HG03135 (cell line): ENCODE results near the gene CACNA2D4.

Experiments used
- ATAC-seq: cut with Tn5 transposase; IDR thresholded peaks from one replicate; pipeline ENCODE4 v1.9.1; 2021; ENCODE audit warnings: mild to moderate bottlenecking, moderate library complexity; ENCODE audit not compliant: unreplicated experiment

CACNA2D4 gene

GRCh38 chr12:1872001-1872400, 46.5 kb downstream of the CACNA2D4 start:
- no peak for ATAC-seq

GRCh38 chr12:1870998-1871917, 47.2 kb downstream of the CACNA2D4 start:
- no peak for ATAC-seq

GRCh38 chr12:1870086-1870485, 48.4 kb downstream of the CACNA2D4 start:
- no peak for ATAC-seq

- no peak for ATAC-seq
Observed at GRCh38 chr12:1869145-1869544, 49.3 kb downstream of the CACNA2D4 start.

- no peak for ATAC-seq
Observed at GRCh38 chr12:1865284-1865866, 53.1 kb downstream of the CACNA2D4 start.

GRCh38 chr12:1864867-1865266, 53.6 kb downstream of the CACNA2D4 start:
- ATAC-seq: no peak

GRCh38 chr12:1864456-1864855, 54.0 kb downstream of the CACNA2D4 start:
- no peak for ATAC-seq

- no peak for ATAC-seq
Observed at GRCh38 chr12:1863823-1864222, 54.6 kb downstream of the CACNA2D4 start.

GRCh38 chr12:1862973-1863372, 55.5 kb downstream of the CACNA2D4 start:
- no peak for ATAC-seq

- ATAC-seq: no peak
Observed at GRCh38 chr12:1859643-1860042, 58.8 kb downstream of the CACNA2D4 start.

GRCh38 chr12:1858456-1858855, 60.0 kb downstream of the CACNA2D4 start:
- ATAC-seq: no peak

GRCh38 chr12:1857821-1858220, 60.6 kb downstream of the CACNA2D4 start:
- no peak for ATAC-seq

- ATAC-seq: no peak
Observed at GRCh38 chr12:1857086-1857485, 61.4 kb downstream of the CACNA2D4 start.

GRCh38 chr12:1855241-1855640, 63.2 kb downstream of the CACNA2D4 start:
- ATAC-seq: no peak

GRCh38 chr12:1853716-1854115, 64.7 kb downstream of the CACNA2D4 start:
- no peak for ATAC-seq

GRCh38 chr12:1852076-1852475, 66.4 kb downstream of the CACNA2D4 start:
- no peak for ATAC-seq

- ATAC-seq: no peak
Observed at GRCh38 chr12:1851151-1851701, 67.2 kb downstream of the CACNA2D4 start.

GRCh38 chr12:1848745-1849144, 69.7 kb downstream of the CACNA2D4 start:
- no peak for ATAC-seq

GRCh38 chr12:1848146-1848545, 70.3 kb downstream of the CACNA2D4 start:
- no peak for ATAC-seq

- no peak for ATAC-seq
Observed at GRCh38 chr12:1847411-1847810, 71.0 kb downstream of the CACNA2D4 start.

- no peak for ATAC-seq
Observed at GRCh38 chr12:1846421-1847405, 71.7 kb downstream of the CACNA2D4 start.
